Activated naive CD8-positive, alpha-beta T cell treated with anti-CD3 and anti-CD28 coated beads, Interleukin-2, amount 10 ng/mL, durations not matched to agents 7 days and 5 days (primary cell): ENCODE measurements around the gene KIAA0930. TPM values are rescaled to one million over a fixed set of nuclear protein-coding genes. Genes with fewer than 3 reads are reported as not detected.
A peak's percentile ranks its signal among the peaks of the same experiment; 100 is the strongest.

Source experiments
- ATAC-seq: fragments of 150-1000 bp; cut with Tn5 transposase; one replicate; pipeline ENCODE4 v1.10.0; 2021; ENCODE audit warnings: low read depth, moderate library complexity
- POLR2A ChIA-PET: fragments of 350-600 bp; sonication (Branson Sonifier 250); formaldehyde crosslinking; loops from one replicate; lab custom pipeline; 2021; ENCODE audit warnings: antibody characterized with exemption; lab: Charles Lee
- DNase-seq: peaks from one replicate; pipeline ENCODE4 v3.0.0; 2021
- H3K27ac Mint-ChIP-seq: one replicate; pipeline ENCODE4 v1.8.0; 2022; ENCODE audit warnings: mild to moderate bottlenecking, mixed read lengths
- H3K27me3 Mint-ChIP-seq: one replicate; pipeline ENCODE4 v1.8.0; 2022; ENCODE audit warnings: mild to moderate bottlenecking, moderate library complexity, mixed read lengths
- H3K36me3 Mint-ChIP-seq: one replicate; pipeline ENCODE4 v1.8.0; 2021; ENCODE audit warnings: mild to moderate bottlenecking, mixed read lengths
- H3K4me1 Mint-ChIP-seq: one replicate; pipeline ENCODE4 v1.8.0; 2021; ENCODE audit warnings: mixed read lengths
- H3K4me3 Mint-ChIP-seq: one replicate; pipeline ENCODE4 v1.8.0; 2022; ENCODE audit warnings: mild to moderate bottlenecking, moderate library complexity, mixed read lengths
- H3K9me3 Mint-ChIP-seq: one replicate; pipeline ENCODE4 v1.8.0; 2021; ENCODE audit warnings: mixed read lengths
- total RNA-seq, 2 experiments: library from RNA; stranded (reverse); gene quantifications; one replicate each; pipeline ENCODE4 v1.2.3, GENCODE V29; 2021

Gene KIAA0930
- total RNA-seq, 2 experiments from 2014 or later, result 38.0 to 41.9 TPM

- H3K4me3 Mint-ChIP-seq, result no peak overlapping the region
- H3K36me3 Mint-ChIP-seq, result no peaks in the 10 kb centered on the region
- H3K27ac Mint-ChIP-seq, result no peak overlapping the region
- DNase-seq, result no peak
- peaks cover 4% of the 10 kb centered on the region for H3K4me1 Mint-ChIP-seq
- POLR2A ChIA-PET, result no interaction called here
- H3K9me3 Mint-ChIP-seq, result peaks cover 3% of the 10 kb centered on the region
- H3K27me3 Mint-ChIP-seq, result peaks cover 2% of the 10 kb centered on the region
- ATAC-seq, result peak; percentile 52
Measured at GRCh38 chr22:45254789-45255278, 14.1 kb upstream of the KIAA0930 start.

GRCh38 chr22:45254388-45254787 lies 13.7 kb upstream of the KIAA0930 start:
- no peaks in the 10 kb centered on the region for H3K27me3 Mint-ChIP-seq
- no peaks in the 10 kb centered on the region for H3K36me3 Mint-ChIP-seq
- H3K9me3 Mint-ChIP-seq, result peaks cover 3% of the 10 kb centered on the region
- H3K27ac Mint-ChIP-seq, result no peak overlapping the region
- DNase-seq (no peak), ATAC-seq (no peak)
- POLR2A ChIA-PET, result no interaction called here
- peaks cover 4% of the 10 kb centered on the region for H3K4me1 Mint-ChIP-seq
- H3K4me3 Mint-ChIP-seq, result no peak overlapping the region

GRCh38 chr22:45253039-45253641 lies 12.4 kb upstream of the KIAA0930 start:
- POLR2A ChIA-PET, result interaction anchor here (0.6 kb wide), 1 partner anchor 1510 kb away, joined by 3 read pairs; the partner anchor contains the start of gene TBC1D22A
- Mint-ChIP-seq H3K36me3 (no peaks in the 10 kb centered on the region), H3K4me1 (peaks cover 4% of the 10 kb centered on the region), H3K9me3 (peaks cover 3% of the 10 kb centered on the region), H3K27ac (no peak overlapping the region), H3K4me3 (no peak overlapping the region), H3K27me3 (no peaks in the 10 kb centered on the region)
- DNase-seq, result no peak
- no peak for ATAC-seq

GRCh38 chr22:45251825-45252224 lies 11.1 kb upstream of the KIAA0930 start:
- ATAC-seq (no peak), DNase-seq (no peak)
- Mint-ChIP-seq H3K36me3 (no peaks in the 10 kb centered on the region), H3K4me3 (no peak overlapping the region), H3K9me3 (no peaks in the 10 kb centered on the region), H3K4me1 (peaks cover 4% of the 10 kb centered on the region), H3K27ac (no peak overlapping the region), H3K27me3 (no peaks in the 10 kb centered on the region)
- POLR2A ChIA-PET, result no interaction called here

- no peak overlapping the region for H3K27ac Mint-ChIP-seq
- no peaks in the 10 kb centered on the region for H3K27me3 Mint-ChIP-seq
- no peaks in the 10 kb centered on the region for H3K36me3 Mint-ChIP-seq
- peaks cover 2% of the 10 kb centered on the region for H3K4me1 Mint-ChIP-seq
- DNase-seq (no peak), ATAC-seq (no peak)
- no peaks in the 10 kb centered on the region for H3K9me3 Mint-ChIP-seq
- H3K4me3 Mint-ChIP-seq, result no peak overlapping the region
- POLR2A ChIA-PET, result no interaction called here
Measured at GRCh38 chr22:45248832-45249561, 8.3 kb upstream of the KIAA0930 start.

GRCh38 chr22:45246060-45246985 lies 5.6 kb upstream of the KIAA0930 start:
- DNase-seq (no peak), ATAC-seq (no peak)
- POLR2A ChIA-PET, result interaction anchor here (1.2 kb wide), 1 partner anchor 11 kb away, joined by 4 read pairs; no protein-coding TSS in a partner anchor
- no peak overlapping the region for H3K27ac Mint-ChIP-seq
- no peaks in the 10 kb centered on the region for H3K9me3 Mint-ChIP-seq
- no peaks in the 10 kb centered on the region for H3K36me3 Mint-ChIP-seq
- peaks cover 8% of the 10 kb centered on the region for H3K4me1 Mint-ChIP-seq
- peaks cover 3% of the 10 kb centered on the region for H3K27me3 Mint-ChIP-seq
- H3K4me3 Mint-ChIP-seq, result no peak overlapping the region

GRCh38 chr22:45244916-45245315 lies 4.2 kb upstream of the KIAA0930 start:
- H3K27ac Mint-ChIP-seq, result no peak overlapping the region
- H3K4me1 Mint-ChIP-seq, result peaks cover 15% of the 10 kb centered on the region
- H3K27me3 Mint-ChIP-seq, result peaks cover 3% of the 10 kb centered on the region
- DNase-seq (no peak), ATAC-seq (no peak)
- H3K4me3 Mint-ChIP-seq, result no peak overlapping the region
- H3K36me3 Mint-ChIP-seq, result no peaks in the 10 kb centered on the region
- POLR2A ChIA-PET, result no interaction called here
- H3K9me3 Mint-ChIP-seq, result no peaks in the 10 kb centered on the region

GRCh38 chr22:45242778-45243191 lies 2.1 kb upstream of the KIAA0930 start:
- Mint-ChIP-seq H3K27ac (no peak overlapping the region), H3K4me1 (peaks cover 23% of the 10 kb centered on the region), H3K36me3 (no peaks in the 10 kb centered on the region), H3K27me3 (peaks cover 3% of the 10 kb centered on the region), H3K4me3 (no peak overlapping the region), H3K9me3 (no peaks in the 10 kb centered on the region)
- ATAC-seq (no peak), DNase-seq (no peak)
- POLR2A ChIA-PET, result no interaction called here

- Mint-ChIP-seq H3K9me3 (no peaks in the 10 kb centered on the region), H3K4me3 (peak overlapping the region; percentile 89), H3K4me1 (peaks cover 35% of the 10 kb centered on the region), H3K36me3 (no peaks in the 10 kb centered on the region), H3K27me3 (peaks cover 3% of the 10 kb centered on the region), H3K27ac (peak overlapping the region; percentile 76)
- DNase-seq (peak; percentile 72), ATAC-seq (peak; percentile 50)
- POLR2A ChIA-PET, result no interaction called here
Measured at GRCh38 chr22:45240104-45240809, 437 bp downstream of the KIAA0930 start.

GRCh38 chr22:45239681-45240051 lies 1.0 kb downstream of the KIAA0930 start:
- no peak for DNase-seq
- Mint-ChIP-seq H3K27ac (no peak overlapping the region), H3K27me3 (peaks cover 3% of the 10 kb centered on the region), H3K36me3 (no peaks in the 10 kb centered on the region), H3K9me3 (no peaks in the 10 kb centered on the region), H3K4me3 (peak overlapping the region; percentile 89), H3K4me1 (peaks cover 35% of the 10 kb centered on the region)
- ATAC-seq, result no peak
- POLR2A ChIA-PET, result interaction anchor here (0.6 kb wide), 1 partner anchor 60 kb away, joined by 3 read pairs; no protein-coding TSS in a partner anchor

GRCh38 chr22:45238957-45239680 lies 1.6 kb downstream of the KIAA0930 start:
- no peak for ATAC-seq

More at GRCh38 chr22:45238957-45239680, 1.6 kb downstream of the KIAA0930 start:
- H3K4me3 Mint-ChIP-seq, result peak overlapping the region; percentile 89
- no peaks in the 10 kb centered on the region for H3K36me3 Mint-ChIP-seq
- no peaks in the 10 kb centered on the region for H3K9me3 Mint-ChIP-seq
- POLR2A ChIA-PET, result interaction anchor here (0.6 kb wide), 1 partner anchor 61 kb away, joined by 3 read pairs; no protein-coding TSS in a partner anchor
- peaks cover 3% of the 10 kb centered on the region for H3K27me3 Mint-ChIP-seq
- H3K4me1 Mint-ChIP-seq, result peaks cover 35% of the 10 kb centered on the region
- no peak overlapping the region for H3K27ac Mint-ChIP-seq
- no peak for DNase-seq
